KOPT-K1 (cell line): ENCODE measurements around the gene BPIFB4.
"Not testable (repeated sequence)": the region's sequence is repeated elsewhere in the genome, so short reads cannot be mapped to it uniquely, and the experiment has no call there.

Experiments used
- H3K27ac ChIP-seq: fragments of 200-600 bp; sonication (generic); 2 replicates; pipeline ENCODE4 v1.5.1; 2016; ENCODE audit warnings: antibody characterized with exemption, mild to moderate bottlenecking, low read depth, low read length; ENCODE audit not compliant: poor library complexity, severe bottlenecking
- H3K36me3 ChIP-seq: fragments of 200-600 bp; sonication (generic); 2 replicates; pipeline ENCODE4 v1.5.1; 2017; ENCODE audit warnings: antibody characterized with exemption, mild to moderate bottlenecking, low read length, moderate library complexity; ENCODE audit not compliant: insufficient read depth
- H3K9me3 ChIP-seq: fragments of 200-600 bp; sonication (generic); 2 replicates; pipeline ENCODE4 v1.5.1; 2017; ENCODE audit warnings: antibody characterized with exemption, low read length, mild to moderate bottlenecking; ENCODE audit not compliant: insufficient read depth, poor library complexity, severe bottlenecking

BPIFB4 gene

GRCh38 chr20:33079259-33079658, at the start of gene BPIFB4:
BPIFB4 (plus strand) TSS chr20:33079643; CDS start chr20:33081527, 1,884 bp downstream.
- Histone ChIP-seq H3K27ac (no peak within 1 kb of the TSS), H3K36me3 (no peaks in the 10 kb centered on the region), H3K9me3 (no peaks in the 10 kb centered on the region)

GRCh38 chr20:33030076-33030475, 49.4 kb upstream of the BPIFB4 start:
- no peaks in the 10 kb centered on the region for H3K36me3 ChIP-seq
- H3K9me3 ChIP-seq: no peaks in the 10 kb centered on the region
- no peak overlapping the region for H3K27ac ChIP-seq

- H3K9me3 ChIP-seq: no peaks in the 10 kb centered on the region
- no peaks in the 10 kb centered on the region for H3K36me3 ChIP-seq
- no peak overlapping the region for H3K27ac ChIP-seq
These were observed 48.9 kb upstream of the BPIFB4 start for GRCh38 chr20:33030569-33030968.

GRCh38 chr20:33031531-33031930, 47.9 kb upstream of the BPIFB4 start, which contains the start of gene BPIFB6:
BPIFB6 (plus strand) TSS chr20:33031648; CDS start chr20:33031648, 0 bp downstream.
- H3K36me3 ChIP-seq: no peaks in the 10 kb centered on the region
- no peak within 1 kb of the TSS for H3K27ac ChIP-seq
- no peaks in the 10 kb centered on the region for H3K9me3 ChIP-seq

GRCh38 chr20:33032555-33032954, 46.9 kb upstream of the BPIFB4 start:
- Histone ChIP-seq H3K9me3 (no peaks in the 10 kb centered on the region), H3K27ac (no peak overlapping the region), H3K36me3 (no peaks in the 10 kb centered on the region)

GRCh38 chr20:33033381-33033780, 46.1 kb upstream of the BPIFB4 start:
- Histone ChIP-seq H3K9me3 (no peaks in the 10 kb centered on the region), H3K36me3 (no peaks in the 10 kb centered on the region), H3K27ac (no peak overlapping the region)

- Histone ChIP-seq H3K9me3 (no peaks in the 10 kb centered on the region), H3K27ac (no peak overlapping the region), H3K36me3 (no peaks in the 10 kb centered on the region)
These were observed 45.3 kb upstream of the BPIFB4 start for GRCh38 chr20:33034115-33034514.

GRCh38 chr20:33034901-33035492, 44.4 kb upstream of the BPIFB4 start:
- H3K27ac ChIP-seq: no peak overlapping the region
- no peaks in the 10 kb centered on the region for H3K36me3 ChIP-seq
- H3K9me3 ChIP-seq: no peaks in the 10 kb centered on the region

GRCh38 chr20:33037456-33037855, 42.0 kb upstream of the BPIFB4 start:
- Histone ChIP-seq H3K36me3 (no peaks in the 10 kb centered on the region), H3K27ac (no peak overlapping the region), H3K9me3 (no peaks in the 10 kb centered on the region)

GRCh38 chr20:33038243-33038642, 41.2 kb upstream of the BPIFB4 start:
- H3K9me3 ChIP-seq: no peaks in the 10 kb centered on the region

GRCh38 chr20:33042430-33042829, 37.0 kb upstream of the BPIFB4 start:
- Histone ChIP-seq H3K9me3 (peaks cover 13% of the 10 kb centered on the region), H3K36me3 (no peaks in the 10 kb centered on the region)

More at GRCh38 chr20:33038243-33038642, 41.2 kb upstream of the BPIFB4 start:
- H3K27ac ChIP-seq: no peak overlapping the region
- no peaks in the 10 kb centered on the region for H3K36me3 ChIP-seq

GRCh38 chr20:33042983-33043730, 36.3 kb upstream of the BPIFB4 start:
- H3K9me3 ChIP-seq: peaks cover 14% of the 10 kb centered on the region
- H3K27ac ChIP-seq: no peak overlapping the region
- H3K36me3 ChIP-seq: no peaks in the 10 kb centered on the region

More at GRCh38 chr20:33042430-33042829, 37.0 kb upstream of the BPIFB4 start:
- no peak overlapping the region for H3K27ac ChIP-seq

GRCh38 chr20:33043731-33044181, 35.7 kb upstream of the BPIFB4 start:
- Histone ChIP-seq H3K9me3 (peaks cover 14% of the 10 kb centered on the region), H3K27ac (no peak overlapping the region), H3K36me3 (no peaks in the 10 kb centered on the region)

- H3K36me3 ChIP-seq, H3K27ac ChIP-seq: not testable (repeated sequence)
- peaks cover 14% of the 10 kb centered on the region for H3K9me3 ChIP-seq
These were observed 34.2 kb upstream of the BPIFB4 start for GRCh38 chr20:33045129-33045721.

- no peak overlapping the region for H3K27ac ChIP-seq
- peaks cover 14% of the 10 kb centered on the region for H3K9me3 ChIP-seq
- no peaks in the 10 kb centered on the region for H3K36me3 ChIP-seq
These were observed 33.0 kb upstream of the BPIFB4 start for GRCh38 chr20:33046412-33046811.
